WTC11 (cell line): ENCODE measurements around the gene MYH10. TPM values are rescaled to one million over a fixed set of nuclear protein-coding genes. Genes with fewer than 3 reads are reported as not detected.
"Not testable (repeated sequence)": the region's sequence is repeated elsewhere in the genome, so short reads cannot be mapped to it uniquely, and the experiment has no call there.

Experiments used
- ATAC-seq: fragments of 200-7000 bp; cut with Tn5 transposase; 2 replicates; pipeline ENCODE4 v1.10.0; 2021; ENCODE audit warnings: mild to moderate bottlenecking, moderate library complexity
- CTCF ChIA-PET: fragments of 300-600 bp; sonication (Branson Sonifier 250); formaldehyde crosslinking; loops from one replicate; lab custom pipeline; 2021; ENCODE audit warnings: antibody characterized with exemption; lab: Charles Lee
- POLR2A ChIA-PET: fragments of 350-600 bp; sonication (Branson Sonifier 250); formaldehyde crosslinking; loops from one replicate; lab custom pipeline; 2021; ENCODE audit warnings: antibody characterized with exemption; lab: Charles Lee
- DNase-seq: peaks from one replicate; pipeline ENCODE4 v3.0.0; 2021; ENCODE audit warnings: low spot score
- H3K27ac Mint-ChIP-seq: 2 replicates; pipeline ENCODE4 v1.8.0; 2021; ENCODE audit warnings: mixed read lengths
- H3K27me3 Mint-ChIP-seq: 2 replicates; pipeline ENCODE4 v1.8.0; 2021; ENCODE audit warnings: low read depth, mild to moderate bottlenecking, moderate library complexity, mixed read lengths
- H3K36me3 Mint-ChIP-seq: 2 replicates; pipeline ENCODE4 v1.8.0; 2021; ENCODE audit warnings: mixed read lengths
- H3K4me1 Mint-ChIP-seq: 2 replicates; pipeline ENCODE4 v1.8.0; 2022; ENCODE audit warnings: mixed read lengths
- H3K4me3 Mint-ChIP-seq: 2 replicates; pipeline ENCODE4 v1.8.0; 2021; ENCODE audit warnings: mild to moderate bottlenecking, moderate library complexity, mixed read lengths
- H3K9me3 Mint-ChIP-seq: 2 replicates; pipeline ENCODE4 v1.8.0; 2021; ENCODE audit warnings: mixed read lengths
- FOXP1 ChIP-seq: sonication (generic); formaldehyde crosslinking; IDR thresholded peaks from 2 replicates; pipeline ENCODE4 v1.8.0; 2022; ENCODE audit warnings: missing genetic modification reagents, mild to moderate bottlenecking, moderate library complexity, borderline replicate concordance
- FOXP4 ChIP-seq: sonication (generic); formaldehyde crosslinking; IDR thresholded peaks from 2 replicates; pipeline ENCODE4 v1.8.0; 2022; ENCODE audit warnings: mild to moderate bottlenecking, missing genetic modification reagents
- GABPB1 ChIP-seq: sonication (generic); formaldehyde crosslinking; IDR thresholded peaks from 2 replicates; pipeline ENCODE4 v1.8.1; 2023; ENCODE audit warnings: mild to moderate bottlenecking, missing genetic modification reagents
- MAX ChIP-seq: sonication (generic); formaldehyde crosslinking; IDR thresholded peaks from 2 replicates; pipeline ENCODE4 v1.8.0; 2022; ENCODE audit warnings: mild to moderate bottlenecking, missing genetic modification reagents
- NFYB ChIP-seq: sonication (generic); formaldehyde crosslinking; conservative IDR thresholded peaks from 2 replicates; pipeline ENCODE4 v1.8.0; 2022; ENCODE audit warnings: low read depth, missing genetic modification reagents
- RELA ChIP-seq: sonication (generic); formaldehyde crosslinking; IDR thresholded peaks from 2 replicates; pipeline ENCODE4 v1.8.1; 2022; ENCODE audit warnings: missing genetic modification reagents, mild to moderate bottlenecking, borderline replicate concordance
- SMAD4 ChIP-seq: sonication (generic); formaldehyde crosslinking; IDR thresholded peaks from 2 replicates; pipeline ENCODE4 v1.8.0; 2022; ENCODE audit warnings: mild to moderate bottlenecking, missing genetic modification reagents
- SOX15 ChIP-seq: fragments of 250-450 bp; sonication (Bioruptor Pico); IDR thresholded peaks from 2 replicates; pipeline ENCODE4 v1.9.0; 2021; ENCODE audit warnings: mild to moderate bottlenecking
- TCF7 ChIP-seq: sonication (generic); formaldehyde crosslinking; IDR thresholded peaks from 2 replicates; pipeline ENCODE4 v1.8.0; 2022; ENCODE audit warnings: mild to moderate bottlenecking, low read depth, missing genetic modification reagents, moderate library complexity
- total RNA-seq: library from RNA; stranded (reverse); gene quantifications from 3 replicates; pipeline ENCODE4 v1.2.3, GENCODE V29; 2021
- TF ChIP-seq, protein P1 (sequence below): sonication (generic); formaldehyde crosslinking; conservative IDR thresholded peaks from 2 replicates; pipeline ENCODE4 v1.8.1; 2023; ENCODE audit warnings: mild to moderate bottlenecking, low read depth, missing genetic modification reagents, moderate library complexity
- TF ChIP-seq, protein P2 (sequence below): sonication (generic); formaldehyde crosslinking; IDR thresholded peaks from 2 replicates; pipeline ENCODE4 v1.8.1; 2023; ENCODE audit warnings: mild to moderate bottlenecking, missing genetic modification reagents
- TF ChIP-seq, protein P3 (sequence below): sonication (generic); formaldehyde crosslinking; IDR thresholded peaks from 2 replicates; pipeline ENCODE4 v1.8.0; 2022; ENCODE audit warnings: mild to moderate bottlenecking, missing genetic modification reagents

Gene MYH10
- total RNA-seq, 1 experiment from 2014 or later = 231 TPM

DNA sequence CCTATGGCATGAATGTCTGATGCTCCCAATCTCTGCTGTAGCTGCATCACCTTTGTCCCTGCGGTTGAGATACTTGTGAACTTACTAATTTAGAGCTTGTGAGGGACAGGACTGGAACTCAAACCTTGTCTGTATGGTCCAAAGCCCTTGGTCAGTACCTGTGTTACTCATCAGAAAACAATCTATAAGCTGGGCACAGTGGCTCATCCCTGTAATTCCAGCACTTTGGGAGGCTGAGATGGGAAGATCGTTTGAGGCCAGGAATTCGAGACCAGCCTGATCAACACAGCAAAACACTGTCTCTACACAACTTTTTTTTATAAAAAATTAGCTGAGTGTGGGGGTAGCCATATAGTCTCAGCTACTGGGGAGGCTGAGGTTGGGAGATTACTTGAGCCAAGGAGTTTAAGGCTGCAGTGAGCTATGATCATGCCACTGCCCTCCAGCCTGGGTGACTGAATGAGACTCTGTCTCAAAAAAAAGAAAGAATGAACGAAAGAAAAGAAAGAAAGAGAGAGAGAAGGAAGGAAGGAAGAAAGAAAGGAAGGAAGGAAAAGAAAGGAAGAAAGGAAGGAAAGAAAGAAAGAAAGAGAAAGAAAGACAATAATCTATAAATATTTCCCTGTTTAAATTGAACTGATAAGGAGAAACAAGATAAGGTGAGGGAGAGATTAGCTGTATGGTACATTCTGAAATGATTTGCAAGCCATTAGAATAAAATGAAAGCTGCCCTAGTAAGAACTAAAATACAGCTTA lies 31.7 kb upstream of the MYH10 start:
- Mint-ChIP-seq H3K27ac (no peak overlapping the region), H3K4me1 (no peaks in the 10 kb centered on the region), H3K36me3 (0 out of 2 replicates have a peak, but pooled peaks cover 2% of the 10 kb centered on the region), H3K4me3 (no peak overlapping the region), H3K27me3 (peaks cover 17% of the 10 kb centered on the region), H3K9me3 (peaks cover 5% of the 10 kb centered on the region)
- CTCF ChIA-PET = interaction anchor here (0.9 kb wide), 1 partner anchor 35 kb away, joined by 3 read pairs; no protein-coding TSS in a partner anchor
- POLR2A ChIA-PET = interaction anchor here (0.9 kb wide), 1 partner anchor 32 kb away, joined by 3 read pairs; the partner anchor contains the start of gene MYH10
- DNase-seq (no peak), ATAC-seq (no peak)
- TF ChIP-seq GABPB1 (CRISPR knock-in tag) (no peak), TCF7 (CRISPR knock-in tag) (no peak), FOXP1 (CRISPR knock-in tag) (no peak), MAX (CRISPR knock-in tag) (no peak), SOX15 (CRISPR knock-in tag) (no peak), SMAD4 (CRISPR knock-in tag) (no peak)
- TF ChIP-seq, protein P1, sequence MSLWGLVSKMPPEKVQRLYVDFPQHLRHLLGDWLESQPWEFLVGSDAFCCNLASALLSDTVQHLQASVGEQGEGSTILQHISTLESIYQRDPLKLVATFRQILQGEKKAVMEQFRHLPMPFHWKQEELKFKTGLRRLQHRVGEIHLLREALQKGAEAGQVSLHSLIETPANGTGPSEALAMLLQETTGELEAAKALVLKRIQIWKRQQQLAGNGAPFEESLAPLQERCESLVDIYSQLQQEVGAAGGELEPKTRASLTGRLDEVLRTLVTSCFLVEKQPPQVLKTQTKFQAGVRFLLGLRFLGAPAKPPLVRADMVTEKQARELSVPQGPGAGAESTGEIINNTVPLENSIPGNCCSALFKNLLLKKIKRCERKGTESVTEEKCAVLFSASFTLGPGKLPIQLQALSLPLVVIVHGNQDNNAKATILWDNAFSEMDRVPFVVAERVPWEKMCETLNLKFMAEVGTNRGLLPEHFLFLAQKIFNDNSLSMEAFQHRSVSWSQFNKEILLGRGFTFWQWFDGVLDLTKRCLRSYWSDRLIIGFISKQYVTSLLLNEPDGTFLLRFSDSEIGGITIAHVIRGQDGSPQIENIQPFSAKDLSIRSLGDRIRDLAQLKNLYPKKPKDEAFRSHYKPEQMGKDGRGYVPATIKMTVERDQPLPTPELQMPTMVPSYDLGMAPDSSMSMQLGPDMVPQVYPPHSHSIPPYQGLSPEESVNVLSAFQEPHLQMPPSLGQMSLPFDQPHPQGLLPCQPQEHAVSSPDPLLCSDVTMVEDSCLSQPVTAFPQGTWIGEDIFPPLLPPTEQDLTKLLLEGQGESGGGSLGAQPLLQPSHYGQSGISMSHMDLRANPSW (CRISPR knock-in tag) = no peak
- TF ChIP-seq, protein P2, sequence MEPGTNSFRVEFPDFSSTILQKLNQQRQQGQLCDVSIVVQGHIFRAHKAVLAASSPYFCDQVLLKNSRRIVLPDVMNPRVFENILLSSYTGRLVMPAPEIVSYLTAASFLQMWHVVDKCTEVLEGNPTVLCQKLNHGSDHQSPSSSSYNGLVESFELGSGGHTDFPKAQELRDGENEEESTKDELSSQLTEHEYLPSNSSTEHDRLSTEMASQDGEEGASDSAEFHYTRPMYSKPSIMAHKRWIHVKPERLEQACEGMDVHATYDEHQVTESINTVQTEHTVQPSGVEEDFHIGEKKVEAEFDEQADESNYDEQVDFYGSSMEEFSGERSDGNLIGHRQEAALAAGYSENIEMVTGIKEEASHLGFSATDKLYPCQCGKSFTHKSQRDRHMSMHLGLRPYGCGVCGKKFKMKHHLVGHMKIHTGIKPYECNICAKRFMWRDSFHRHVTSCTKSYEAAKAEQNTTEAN = no peak
- TF ChIP-seq, protein P3, sequence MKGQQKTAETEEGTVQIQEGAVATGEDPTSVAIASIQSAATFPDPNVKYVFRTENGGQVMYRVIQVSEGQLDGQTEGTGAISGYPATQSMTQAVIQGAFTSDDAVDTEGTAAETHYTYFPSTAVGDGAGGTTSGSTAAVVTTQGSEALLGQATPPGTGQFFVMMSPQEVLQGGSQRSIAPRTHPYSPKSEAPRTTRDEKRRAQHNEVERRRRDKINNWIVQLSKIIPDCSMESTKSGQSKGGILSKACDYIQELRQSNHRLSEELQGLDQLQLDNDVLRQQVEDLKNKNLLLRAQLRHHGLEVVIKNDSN (CRISPR knock-in tag) = no peak

- H3K4me1 Mint-ChIP-seq, DNase-seq, ATAC-seq, H3K36me3 Mint-ChIP-seq, POLR2A ChIA-PET, H3K27ac Mint-ChIP-seq, CTCF ChIA-PET, H3K4me3 Mint-ChIP-seq: not testable (repeated sequence)
- Mint-ChIP-seq H3K9me3 (peaks cover 15% of the 10 kb centered on the region), H3K27me3 (peaks cover 17% of the 10 kb centered on the region)
These were observed 30.2 kb upstream of the MYH10 start for GRCh38 chr17:8660709-8661108.

GRCh38 chr17:8659758-8660410 lies 29.4 kb upstream of the MYH10 start:
- no peak for DNase-seq
- no peak for TF ChIP-seq SMAD4 (CRISPR knock-in tag)
- TF ChIP-seq NFYB (CRISPR knock-in tag) = no peak
- no peak for TF ChIP-seq RELA (CRISPR knock-in tag)
- TF ChIP-seq FOXP4 (CRISPR knock-in tag) = no peak
- TF ChIP-seq, all 79 proteins: peak for 0
- ChIA-PET POLR2A (no interaction called here), CTCF (no interaction called here)
- Mint-ChIP-seq H3K36me3 (peaks cover 6% of the 10 kb centered on the region; the same call in 1 of the 2 replicates), H3K27ac (no peak overlapping the region), H3K4me3 (no peak overlapping the region), H3K27me3 (peaks cover 17% of the 10 kb centered on the region), H3K9me3 (peaks cover 15% of the 10 kb centered on the region), H3K4me1 (no peaks in the 10 kb centered on the region)
- no peak for ATAC-seq
